IMR-90 (cell line): ENCODE measurements around the gene CXXC4. TPM values are rescaled to one million over a fixed set of nuclear protein-coding genes. Genes with fewer than 3 reads are reported as not detected.

ENCODE experiments used
- ATAC-seq: fragments of 200-7000 bp; cut with Tn5 transposase; 2 replicates; pipeline ENCODE4 v1.9.1; 2020; ENCODE audit warnings: low read depth, mild to moderate bottlenecking, moderate library complexity
- BruUV-seq: library from RNA; stranded (reverse); fragments of 400-500 nt; replicated peaks from 2 replicates; lab custom pipeline; 2021; lab: Mats Ljungman, UMichigan
- CTCF ChIA-PET: fragments of 300-600 bp; formaldehyde crosslinking; extraction: SDS; loops from one replicate; lab custom pipeline; 2021; ENCODE audit warnings: antibody characterized with exemption; lab: Yijun Ruan, JAX
- POLR2A ChIA-PET: fragments of 300-600 bp; sonication (Branson Sonifier 250); formaldehyde crosslinking; loops from one replicate; lab custom pipeline; 2022; ENCODE audit warnings: antibody characterized with exemption; ENCODE audit not compliant: unreplicated experiment; lab: Charles Lee
- DNase-seq: peaks from one replicate; pipeline ENCODE4 v3.0.0; 2013
- H2AFZ ChIP-seq: replicated peaks from 2 replicates; pipeline ENCODE3; 2013; ENCODE audit warnings: low read length, mild to moderate bottlenecking; ENCODE audit not compliant: poor library complexity
- H2AK5ac ChIP-seq: 2 replicates; pipeline ENCODE4 v1.6.1; 2013; ENCODE audit warnings: low read depth, low read length, inconsistent platforms
- H2AK9ac ChIP-seq: replicated peaks from 2 replicates; pipeline ENCODE3; 2013; ENCODE audit warnings: mild to moderate bottlenecking, low read depth, low read length, moderate library complexity; ENCODE audit not compliant: poor library complexity
- H2BK120ac ChIP-seq: 2 replicates; pipeline ENCODE4 v1.6.1; 2013; ENCODE audit warnings: low read depth, low read length, inconsistent platforms
- H2BK15ac ChIP-seq: 3 replicates; pipeline ENCODE4 v1.6.1; 2013; ENCODE audit warnings: low read depth, low read length, inconsistent platforms
- H2BK20ac ChIP-seq: 2 replicates; pipeline ENCODE4 v1.6.1; 2013; ENCODE audit warnings: low read depth, mild to moderate bottlenecking, inconsistent platforms, low read length, moderate library complexity
- H2BK5ac ChIP-seq: 2 replicates; pipeline ENCODE4 v1.6.1; 2013; ENCODE audit warnings: mild to moderate bottlenecking, low read depth, low read length, inconsistent platforms; ENCODE audit not compliant: poor library complexity, severe bottlenecking
- H3K14ac ChIP-seq: replicated peaks from 2 replicates; pipeline ENCODE4 v1.6.1; 2013; ENCODE audit warnings: low read depth, low read length, inconsistent platforms
- H3K18ac ChIP-seq: 2 replicates; pipeline ENCODE4 v1.6.1; 2013; ENCODE audit warnings: low read depth, low read length, control low read depth
- H3K23ac ChIP-seq: 2 replicates; pipeline ENCODE4 v1.6.1; 2013; ENCODE audit warnings: low read depth, low read length, inconsistent platforms
- H3K27ac ChIP-seq: 2 replicates; pipeline ENCODE4 v1.5.1; 2013; ENCODE audit warnings: mild to moderate bottlenecking, control low read depth, low read length; ENCODE audit not compliant: insufficient read depth
- H3K27me3 ChIP-seq: 2 replicates; pipeline ENCODE4 v1.6.1; 2013; ENCODE audit warnings: low read length; ENCODE audit not compliant: control insufficient read depth, insufficient read depth
- H3K36me3 ChIP-seq: 2 replicates; pipeline ENCODE4 v1.6.1; 2013; ENCODE audit warnings: low read length, mixed read lengths; ENCODE audit not compliant: control insufficient read depth, insufficient read depth
- H3K4ac ChIP-seq: 2 replicates; pipeline ENCODE4 v1.6.1; 2013; ENCODE audit warnings: low read depth, low read length, inconsistent platforms
- H3K4me1 ChIP-seq: 2 replicates; pipeline ENCODE4 v1.6.1; 2013; ENCODE audit warnings: low read length, mixed read lengths; ENCODE audit not compliant: control insufficient read depth, insufficient read depth
- H3K4me2 ChIP-seq: 2 replicates; pipeline ENCODE4 v1.6.1; 2013; ENCODE audit warnings: low read depth, mild to moderate bottlenecking, control low read depth, low read length, moderate library complexity
- H3K4me3 ChIP-seq: 2 replicates; pipeline ENCODE4 v1.5.1; 2013; ENCODE audit warnings: low read depth, mild to moderate bottlenecking, control low read depth, low read length, moderate library complexity; ENCODE audit not compliant: insufficient read depth
- H3K56ac ChIP-seq: 2 replicates; pipeline ENCODE4 v1.6.1; 2013; ENCODE audit warnings: low read length, inconsistent platforms; ENCODE audit not compliant: insufficient read depth; ENCODE audit errors: extremely low read depth
- H3K79me1 ChIP-seq, 2 experiments: 2 replicates each; pipeline ENCODE4 v1.6.1; 2013; ENCODE audit warnings: low read length in 2 of 2, inconsistent platforms in 1 of 2, low read depth in 1 of 2
- H3K9ac ChIP-seq: 2 replicates; pipeline ENCODE4 v1.6.1; 2013; ENCODE audit warnings: low read depth, low read length, control low read depth
- H3K9me1 ChIP-seq: 2 replicates; pipeline ENCODE4 v1.6.1; 2013; ENCODE audit warnings: low read length, inconsistent platforms; ENCODE audit not compliant: insufficient read depth
- H3K9me3 ChIP-seq: 2 replicates; pipeline ENCODE4 v1.6.1; 2013; ENCODE audit warnings: low read length; ENCODE audit not compliant: control insufficient read depth, insufficient read depth
- H4K20me1 ChIP-seq: 2 replicates; pipeline ENCODE4 v1.6.1; 2013; ENCODE audit warnings: low read length, inconsistent platforms; ENCODE audit not compliant: insufficient read depth
- H4K5ac ChIP-seq: 2 replicates; pipeline ENCODE4 v1.6.1; 2013; ENCODE audit warnings: mild to moderate bottlenecking, low read depth, low read length, control low read depth
- H4K8ac ChIP-seq, 2 experiments: 2 replicates each; pipeline ENCODE4 v1.6.1; 2013; ENCODE audit warnings: low read depth in 2 of 2, low read length in 2 of 2, control low read depth in 1 of 2, inconsistent platforms in 1 of 2
- H4K91ac ChIP-seq: 2 replicates; pipeline ENCODE4 v1.6.1; 2013; ENCODE audit warnings: low read depth, low read length, inconsistent platforms; ENCODE audit not compliant: insufficient read depth
- BHLHE40 ChIP-seq: fragments of 150-350 bp; IDR thresholded peaks from 2 replicates; pipeline ENCODE4 v1.6.1; 2016; ENCODE audit warnings: mild to moderate bottlenecking, low read depth, low read length
- CEBPB ChIP-seq: IDR thresholded peaks from 2 replicates; pipeline ENCODE4 v1.6.1; 2012; ENCODE audit warnings: low read depth, low read length, improper control_type of control experiment
- CHD1 ChIP-seq: IDR thresholded peaks from 2 replicates; pipeline ENCODE4 v1.6.1; 2012; ENCODE audit warnings: low read depth, low read length, improper control_type of control experiment
- CTCF ChIP-seq: conservative IDR thresholded peaks from 2 replicates; pipeline ENCODE4 v1.5.1; 2012; ENCODE audit warnings: mild to moderate bottlenecking, low read depth, low read length, improper control_type of control experiment
- ELK1 ChIP-seq: fragments of 150-350 bp; IDR thresholded peaks from 2 replicates; pipeline ENCODE4 v1.6.1; 2016; ENCODE audit warnings: low read depth, mild to moderate bottlenecking, low read length, moderate library complexity, borderline replicate concordance
- MAZ ChIP-seq: IDR thresholded peaks from 2 replicates; pipeline ENCODE4 v1.6.1; 2012; ENCODE audit warnings: low read depth, mild to moderate bottlenecking, low read length, improper control_type of control experiment, moderate library complexity, borderline replicate concordance
- NFE2L2 ChIP-seq: fragments of 150-350 bp; IDR thresholded peaks from 2 replicates; pipeline ENCODE4 v1.6.1; 2016; ENCODE audit warnings: low read depth, mild to moderate bottlenecking, low read length
- POLR2A ChIP-seq: IDR thresholded peaks from 2 replicates; pipeline ENCODE4 v1.6.1; 2012; ENCODE audit warnings: mild to moderate bottlenecking, low read depth, low read length
- RAD21 ChIP-seq: IDR thresholded peaks from 2 replicates; pipeline ENCODE4 v1.6.1; 2012; ENCODE audit warnings: low read length, improper control_type of control experiment
- RFX5 ChIP-seq: IDR thresholded peaks from 2 replicates; pipeline ENCODE4 v1.8.0; 2012; ENCODE audit warnings: low read depth, mild to moderate bottlenecking, low read length, moderate library complexity
- SMC3 ChIP-seq: fragments of 150-350 bp; IDR thresholded peaks from 2 replicates; pipeline ENCODE4 v1.6.1; 2016; ENCODE audit warnings: low read depth, mild to moderate bottlenecking, antibody characterized with exemption, low read length, moderate library complexity
- USF2 ChIP-seq: fragments of 150-350 bp; IDR thresholded peaks from 2 replicates; pipeline ENCODE4 v1.6.1; 2017; ENCODE audit warnings: mild to moderate bottlenecking, antibody characterized with exemption, low read length, low read depth
- WGBS, 2 experiments: methylation state at CpG; one replicate each; pipeline versions ENCODE4 v1.1.5 to v1.1.7; 2013; ENCODE audit warnings: missing lambda C conversion rate in 2 of 2; ENCODE audit not compliant: insufficient read length in 1 of 2; ENCODE audit errors: extremely low coverage in 2 of 2; 5-methylcytosine and 5-hydroxymethylcytosine counted together
- dilution Hi-C: fragments of 300-500 bp; cut with HindIII; formaldehyde crosslinking; loops from one replicate; pipeline ENCODE4 v1.14.3; 2018; ENCODE audit warnings: low sequenced_read_pairs; ENCODE audit not compliant: unreplicated experiment
- in situ Hi-C: fragments of 300-500 bp; cut with MboI; formaldehyde crosslinking; loops from 3 replicates; pipeline ENCODE4 v1.14.3; 2019; ENCODE audit warnings: low sequenced_read_pairs, inconsistent platforms, mixed read lengths
- intact Hi-C: fragments of 100-400 bp; cut with micrococcal nuclease; formaldehyde crosslinking; loops from 2 replicates; pipeline ENCODE4 v1.10.0; 2022
- polyA plus RNA-seq, 3 experiments: library from polyadenylated mRNA; depleted of rRNA; stranded (reverse); fragments of >200 nt; gene quantifications; 2 replicates each; pipeline ENCODE4 v1.2.3, GENCODE V29; 2012; ENCODE audit warnings: low replicate concordance in 1 of 3
- total RNA-seq: library from RNA; depleted of rRNA; stranded (reverse); fragments of >200 nt; gene quantifications from 2 replicates; pipeline ENCODE4 v1.2.3, GENCODE V29; 2012

The CXXC4 gene
- total and polyA plus RNA-seq, 2 of the 4 experiments (the other 2 are of a cell fraction): not detected

- no peak overlapping the region for H4K8ac ChIP-seq
- no peak overlapping the region for H2BK20ac ChIP-seq
- ChIA-PET POLR2A (no interaction called here), CTCF (no interaction called here)
- no peak overlapping the region for H2AK9ac ChIP-seq
- H3K4me1 ChIP-seq: no peaks in the 10 kb centered on the region
- DNase-seq (no peak), ATAC-seq (no peak)
- no CpG with 5 or more reads among the region's 1 CpG for WGBS, 2 experiments
- in situ Hi-C loops (no loop called here), intact Hi-C loops (no loop called here), dilution Hi-C loops (no loop called here)
- no peaks in the 10 kb centered on the region for H3K36me3 ChIP-seq
- no peak overlapping the region for H3K9ac ChIP-seq
- no peak overlapping the region for H3K23ac ChIP-seq
- TF ChIP-seq BHLHE40 (no peak), USF2 (no peak), MAZ (no peak), NFE2L2 (no peak), SMC3 (no peak), RFX5 (no peak), POLR2A (no peak), CEBPB (no peak), CTCF (no peak), RAD21 (no peak), ELK1 (no peak), CHD1 (no peak)
- no peak overlapping the region for H4K91ac ChIP-seq
- H4K5ac ChIP-seq: no peak overlapping the region
- no peak overlapping the region for H3K18ac ChIP-seq
- H3K79me1 ChIP-seq: no peaks in the 10 kb centered on the region
- H3K9me1 ChIP-seq: no peaks in the 10 kb centered on the region
- no peak overlapping the region for H3K14ac ChIP-seq
- H2AFZ ChIP-seq: no peak overlapping the region
- no peaks in the 10 kb centered on the region for H4K20me1 ChIP-seq
- H2BK5ac ChIP-seq: no peak overlapping the region
- H3K27me3 ChIP-seq: no peaks in the 10 kb centered on the region
- no peaks in the 10 kb centered on the region for H3K9me3 ChIP-seq
- H2BK15ac ChIP-seq: no peak overlapping the region
- BruUV-seq: no TSS peak
- no peak overlapping the region for H3K4me2 ChIP-seq
- no peak overlapping the region for H2AK5ac ChIP-seq
- no peak overlapping the region for H2BK120ac ChIP-seq
- H3K27ac ChIP-seq: no peak overlapping the region
- H3K4ac ChIP-seq: no peak overlapping the region
- H3K56ac ChIP-seq: no peak overlapping the region
- H3K4me3 ChIP-seq: no peak overlapping the region
Observed at GRCh38 chr4:104507112-104507511, 12.4 kb upstream of the CXXC4 start.
